HG03175 (cell line): ENCODE results near the gene SIAH1.
A peak's percentile ranks its signal among the peaks of the same experiment; 100 is the strongest.
"Not testable (repeated sequence)": the region's sequence is repeated elsewhere in the genome, so short reads cannot be mapped to it uniquely, and the experiment has no call there.

Experiments
- ATAC-seq: cut with Tn5 transposase; IDR thresholded peaks from one replicate; pipeline ENCODE4 v1.9.1; 2021; ENCODE audit warnings: mild to moderate bottlenecking, moderate library complexity; ENCODE audit not compliant: unreplicated experiment

The SIAH1 gene

GRCh38 chr16:48393485-48394354, 8.5 kb upstream of the SIAH1 start:
- no peak for ATAC-seq

GRCh38 chr16:48392407-48392806, 7.2 kb upstream of the SIAH1 start:
- ATAC-seq = no peak

GRCh38 chr16:48386559-48387312, 1.5 kb upstream of the SIAH1 start:
- ATAC-seq = no peak

- ATAC-seq = peak; percentile 55
Observed at GRCh38 chr16:48384520-48385252, 527 bp downstream of the SIAH1 start.

- no peak for ATAC-seq
Observed at GRCh38 chr16:48383877-48384519, 1.2 kb downstream of the SIAH1 start.

GRCh38 chr16:48383009-48383876, 2.0 kb downstream of the SIAH1 start:
- no peak for ATAC-seq

GRCh38 chr16:48382131-48382530, 3.1 kb downstream of the SIAH1 start:
- ATAC-seq = no peak

- no peak for ATAC-seq
Observed at GRCh38 chr16:48381201-48381600, 4.0 kb downstream of the SIAH1 start.

GRCh38 chr16:48378836-48379235, 6.4 kb downstream of the SIAH1 start:
- ATAC-seq = no peak

GRCh38 chr16:48378276-48378675, 6.9 kb downstream of the SIAH1 start:
- no peak for ATAC-seq

- ATAC-seq = not testable (repeated sequence)
Observed at GRCh38 chr16:48377301-48377700, 7.9 kb downstream of the SIAH1 start.

GRCh38 chr16:48374255-48374654, 11.0 kb downstream of the SIAH1 start:
- ATAC-seq = no peak

- no peak for ATAC-seq
Observed at GRCh38 chr16:48373258-48374029, 11.8 kb downstream of the SIAH1 start.

- no peak for ATAC-seq
Observed at GRCh38 chr16:48372744-48373143, 12.5 kb downstream of the SIAH1 start.

GRCh38 chr16:48371393-48371780, 13.8 kb downstream of the SIAH1 start:
- ATAC-seq = no peak

- ATAC-seq = not testable (repeated sequence)
Observed at GRCh38 chr16:48370668-48371392, 14.4 kb downstream of the SIAH1 start.

- no peak for ATAC-seq
Observed at GRCh38 chr16:48370229-48370628, 15.0 kb downstream of the SIAH1 start.

- no peak for ATAC-seq
Observed at GRCh38 chr16:48369765-48370164, 15.4 kb downstream of the SIAH1 start.
